ENCODE measurements around the gene FAM216B.
"Not testable (repeated sequence)": the region's sequence is repeated elsewhere in the genome, so short reads cannot be mapped to it uniquely, and the experiment has no call there.

Gene FAM216B

DNA sequence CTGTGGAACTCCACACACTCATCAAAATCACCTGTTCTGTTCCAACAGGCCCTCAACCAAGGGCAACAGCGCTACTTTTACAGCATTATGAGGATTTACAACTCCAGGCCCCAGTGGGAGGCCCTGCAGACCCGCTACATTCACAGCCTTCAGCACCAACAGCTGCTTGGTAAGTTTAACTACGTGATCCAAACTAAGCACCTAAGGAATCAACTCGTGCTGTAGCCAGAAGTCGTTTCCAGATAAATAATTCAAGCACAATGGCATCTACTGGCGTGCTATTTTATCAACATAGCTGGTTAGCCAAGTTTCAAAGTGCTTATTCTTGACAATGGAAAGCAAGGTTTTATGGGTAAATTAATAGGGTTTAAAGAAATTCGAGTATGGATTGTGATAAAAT lies 5.3 kb downstream of the FAM216B start:
- no peak for DNase-seq

- no peak for DNase-seq
Measured at GRCh38 chr13:42788601-42789000, 7.2 kb downstream of the FAM216B start.

- no peak for DNase-seq
Measured at GRCh38 chr13:42792154-42792553, 10.8 kb downstream of the FAM216B start.

DNA sequence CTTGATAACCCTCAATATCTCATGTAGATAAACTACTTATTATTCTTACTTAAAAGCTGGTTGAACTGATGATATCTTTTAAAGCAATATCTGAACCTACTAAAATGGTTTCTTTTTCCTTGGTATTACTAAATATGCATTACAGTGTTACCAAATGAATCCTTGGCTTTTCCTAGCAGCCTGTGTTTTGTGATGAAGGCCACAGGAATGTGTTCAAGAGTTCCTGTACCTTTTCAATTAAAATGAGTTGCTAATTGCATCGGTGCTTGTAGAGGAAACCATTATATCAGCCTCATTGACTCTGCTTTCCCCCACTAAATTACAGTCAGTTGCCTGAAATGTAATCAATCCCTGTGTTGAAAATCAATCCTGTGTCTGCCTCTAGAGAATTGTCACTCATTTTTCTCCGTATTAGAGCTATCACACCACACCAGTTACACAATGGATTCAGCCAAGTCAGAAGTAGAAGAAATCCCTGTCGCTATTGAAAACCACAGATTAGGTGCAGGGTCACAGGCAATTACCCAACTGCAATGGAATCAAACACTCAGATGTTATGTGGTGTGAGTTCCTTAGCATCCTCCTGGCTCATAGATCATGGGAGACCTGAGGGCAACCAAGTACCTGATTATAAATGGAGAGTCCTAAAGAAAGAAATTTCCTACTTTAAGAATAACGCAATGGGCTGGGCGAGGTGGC lies 13.3 kb downstream of the FAM216B start:
- no peak for DNase-seq

- DNase-seq, result no peak
Measured at GRCh38 chr13:42795666-42796065, 14.3 kb downstream of the FAM216B start.

GRCh38 chr13:42796747-42797356 lies 15.5 kb downstream of the FAM216B start:
- no peak for DNase-seq

DNA sequence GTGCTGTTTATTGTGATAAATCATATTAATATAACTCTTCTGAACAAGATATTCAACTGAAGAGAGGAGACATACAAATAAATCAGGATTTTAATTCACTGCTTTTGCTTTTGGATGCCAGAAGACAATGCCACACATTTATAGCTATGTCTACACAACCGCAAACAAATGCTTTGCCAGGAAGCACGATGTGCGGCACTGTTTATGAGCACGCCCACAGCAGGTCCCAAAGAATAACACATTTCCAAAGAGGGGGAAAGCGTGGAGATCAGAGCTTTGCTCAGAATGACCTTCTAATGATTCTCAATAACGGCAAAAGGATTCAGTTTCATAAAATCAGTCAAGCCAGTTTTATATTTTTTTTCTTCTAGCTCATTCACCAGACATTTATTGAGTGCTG lies 16.7 kb downstream of the FAM216B start:
- DNase-seq, result no peak

GRCh38 chr13:42800109-42800643 lies 18.8 kb downstream of the FAM216B start:
- no peak for DNase-seq

- DNase-seq, result no peak
Measured at GRCh38 chr13:42803563-42804204, 22.3 kb downstream of the FAM216B start.

DNA sequence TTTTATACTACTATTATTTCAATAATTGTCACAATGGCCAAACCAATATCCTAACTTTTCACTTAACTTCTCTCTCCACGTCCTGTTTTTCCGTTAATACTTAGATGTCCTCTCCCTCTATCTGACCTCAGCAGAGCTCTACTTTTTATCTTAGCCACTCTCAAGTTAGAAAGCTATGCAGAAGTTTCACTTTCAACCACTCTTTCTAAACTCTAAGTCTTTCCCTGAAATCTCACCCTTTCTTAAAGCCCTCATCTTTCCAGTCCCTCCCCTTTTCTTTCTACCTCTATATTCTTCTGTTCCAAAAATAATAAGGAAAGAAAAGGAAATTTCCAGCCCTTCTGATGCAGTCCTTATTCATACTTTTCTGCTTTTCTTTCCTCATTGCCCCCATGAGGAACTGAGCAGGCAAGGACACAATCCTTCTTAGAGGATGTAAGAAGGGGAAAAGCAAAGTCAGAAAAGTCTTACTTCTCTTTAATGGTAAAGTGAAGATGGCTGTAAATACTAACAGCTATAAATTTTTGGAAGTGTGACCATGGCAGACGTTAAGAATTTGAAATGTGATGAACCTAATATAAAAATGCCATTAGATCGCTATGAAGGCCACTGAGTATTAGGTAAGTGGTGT lies 23.0 kb downstream of the FAM216B start:
- no peak for DNase-seq

DNA sequence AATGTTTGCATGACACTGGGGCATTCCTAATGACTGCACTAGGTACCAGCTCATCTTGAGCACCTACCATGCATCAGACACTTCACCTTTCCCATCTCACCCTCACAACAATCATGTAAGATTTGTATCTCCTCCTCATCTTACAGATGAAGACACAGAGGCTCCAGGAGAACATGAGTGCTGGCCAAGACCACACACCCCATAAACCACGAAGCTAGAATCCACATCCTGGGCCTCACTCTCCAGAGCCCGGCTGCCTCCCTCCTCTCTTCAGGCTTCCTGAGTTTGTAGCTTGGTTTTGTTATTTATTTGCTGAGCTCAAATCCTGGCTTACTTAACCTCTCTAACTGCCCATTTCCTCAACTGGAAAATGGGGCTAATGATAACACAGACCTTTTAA lies 25.9 kb downstream of the FAM216B start:
- DNase-seq, result no peak

DNA sequence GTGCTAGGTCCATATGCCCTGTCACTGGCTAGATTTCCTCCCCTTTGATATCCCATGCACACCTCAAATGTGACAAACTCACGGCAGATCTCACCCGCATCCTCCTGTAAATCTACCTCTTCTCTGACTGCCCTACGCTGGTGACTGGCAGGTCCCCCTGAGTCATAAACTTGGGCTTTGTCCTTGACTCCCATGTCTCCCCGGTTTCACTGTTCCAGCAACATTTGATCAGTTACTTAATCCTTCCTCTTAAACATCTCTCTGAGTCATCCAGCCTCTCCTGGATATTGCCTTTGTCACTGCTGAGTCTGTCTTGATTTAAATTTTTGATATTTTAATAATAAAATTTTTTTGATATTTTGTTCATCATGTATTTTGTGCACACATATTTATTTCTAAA lies 26.5 kb downstream of the FAM216B start:
- no peak for DNase-seq

GRCh38 chr13:42808341-42808940 lies 27.1 kb downstream of the FAM216B start:
- DNase-seq, result no peak

DNA sequence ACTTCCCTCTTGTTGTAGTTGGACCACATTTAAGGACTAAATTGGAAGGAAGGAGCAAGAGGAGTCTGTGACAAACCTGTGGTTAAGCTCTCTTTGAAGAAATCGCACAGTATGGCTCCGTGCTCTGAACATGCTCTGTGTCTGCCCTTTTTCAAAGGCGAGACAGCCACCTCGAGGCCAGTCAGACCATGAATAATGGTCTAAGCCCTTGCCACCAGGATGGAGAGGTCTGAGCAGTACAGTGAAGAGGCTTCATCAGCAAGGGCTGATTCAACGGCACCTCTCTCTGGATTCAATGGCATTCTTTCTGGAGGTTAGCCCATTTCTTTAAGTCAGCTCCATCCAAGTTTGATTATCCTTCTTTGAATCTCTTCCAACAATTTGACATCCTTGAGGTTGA lies 30.9 kb downstream of the FAM216B start:
- DNase-seq, result no peak

GRCh38 chr13:42814868-42815267 lies 33.5 kb downstream of the FAM216B start:
- no peak for DNase-seq

- no peak for DNase-seq
Measured at GRCh38 chr13:42815681-42816080, 34.3 kb downstream of the FAM216B start.

DNA sequence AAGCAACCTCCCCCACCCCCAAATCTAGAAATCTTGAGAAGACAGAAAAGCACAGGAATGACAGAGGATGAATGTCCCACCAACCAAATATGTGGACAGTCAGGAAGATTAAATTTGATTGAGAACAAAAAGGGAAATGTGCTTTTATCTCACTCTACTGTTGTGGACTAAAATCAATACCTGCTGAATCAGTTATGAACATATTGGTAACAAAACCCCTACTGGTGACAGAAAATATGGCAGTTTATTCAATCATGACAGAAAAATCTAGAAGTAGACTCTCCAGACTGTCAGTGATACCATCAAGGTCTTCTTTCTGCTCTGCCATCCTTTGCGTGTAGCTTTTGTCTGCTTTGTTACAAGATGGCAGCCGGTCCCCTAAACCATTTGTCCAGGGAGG lies 35.2 kb downstream of the FAM216B start:
- DNase-seq, result no peak

DNA sequence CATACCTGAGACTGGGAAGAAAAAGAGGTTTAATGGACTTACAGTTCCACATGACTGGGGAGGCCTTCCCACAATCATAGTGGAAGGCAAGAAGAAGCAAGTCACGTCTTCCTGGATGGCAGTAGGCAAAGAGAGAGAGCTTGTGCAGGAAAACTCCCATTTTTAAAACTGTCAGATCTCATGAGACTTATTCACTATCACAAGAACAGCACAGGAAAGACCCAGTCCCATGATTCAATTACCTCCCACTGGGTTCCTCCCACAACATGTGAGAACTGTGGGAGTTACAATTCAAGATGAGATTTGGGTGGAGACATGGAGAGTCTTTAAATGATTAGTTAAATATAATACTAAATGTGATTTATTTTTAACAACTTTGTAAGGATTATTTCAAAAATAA lies 38.3 kb downstream of the FAM216B start:
- DNase-seq, result not testable (repeated sequence)

GRCh38 chr13:42820451-42820850 lies 39.1 kb downstream of the FAM216B start:
- DNase-seq, result no peak

DNA sequence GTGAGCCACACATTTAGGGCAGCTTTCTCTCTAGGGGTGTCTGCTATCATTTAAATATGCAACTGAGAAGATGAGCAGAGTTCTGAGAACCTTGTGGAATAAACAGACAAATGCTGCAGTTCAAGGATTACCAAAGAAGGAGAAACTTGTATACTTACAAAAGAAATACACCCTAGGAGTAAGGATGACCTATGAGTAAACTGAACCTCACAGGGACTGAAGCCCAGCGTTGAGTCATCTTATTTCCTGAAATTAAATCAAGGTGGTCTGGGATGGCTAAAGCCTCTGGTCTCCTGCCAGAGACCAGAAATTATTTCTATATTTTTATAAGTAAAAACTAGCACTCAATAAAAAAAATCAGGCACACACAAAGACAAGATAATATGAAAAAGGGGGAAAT lies 40.1 kb downstream of the FAM216B start:
- no peak for DNase-seq

GRCh38 chr13:42832341-42833096 lies 51.1 kb downstream of the FAM216B start:
- DNase-seq, result no peak

- no peak for DNase-seq
Measured at GRCh38 chr13:42834946-42835345, 53.6 kb downstream of the FAM216B start.

Data from right hindlimb (tissue), 1 donor.